Gastroesophageal sphincter (tissue), 3 donors: ENCODE results near the gene ABCG1.

Experiments used
- CTCF ChIP-seq, 4 experiments: fragments of 200-600 bp in 2 of 4; fragments of 450-650 bp in 2 of 4; sonication (generic) in 1 of 4; IDR thresholded peaks; one replicate each; pipeline ENCODE4 v1.5.1; 2017 to 2019; ENCODE audit warnings: antibody characterized with exemption in 4 of 4, mild to moderate bottlenecking in 2 of 4, moderate library complexity in 2 of 4
- EP300 ChIP-seq: sonication (generic); formaldehyde crosslinking; IDR thresholded peaks from one replicate; pipeline ENCODE4 v1.6.1; 2017; ENCODE audit warnings: antibody characterized with exemption, mild to moderate bottlenecking
- POLR2AphosphoS5 ChIP-seq: sonication (generic); formaldehyde crosslinking; IDR thresholded peaks from one replicate; pipeline ENCODE4 v1.6.1; 2017; ENCODE audit warnings: antibody characterized with exemption

GRCh38 chr21:42203936-42204335, 15.0 kb upstream of the ABCG1 start:
- TF ChIP-seq CTCF (IDR thresholded peaks at IDR 0.05) (no peak), EP300 (no peak), POLR2AphosphoS5 (no peak)
